ENCODE data around the gene ATP9A. TPM values are rescaled to one million over a fixed set of nuclear protein-coding genes. Genes with fewer than 3 reads are reported as not detected.

The ATP9A gene
- total RNA-seq, 1 donor from 2014 or later = 18.2 TPM

DNA sequence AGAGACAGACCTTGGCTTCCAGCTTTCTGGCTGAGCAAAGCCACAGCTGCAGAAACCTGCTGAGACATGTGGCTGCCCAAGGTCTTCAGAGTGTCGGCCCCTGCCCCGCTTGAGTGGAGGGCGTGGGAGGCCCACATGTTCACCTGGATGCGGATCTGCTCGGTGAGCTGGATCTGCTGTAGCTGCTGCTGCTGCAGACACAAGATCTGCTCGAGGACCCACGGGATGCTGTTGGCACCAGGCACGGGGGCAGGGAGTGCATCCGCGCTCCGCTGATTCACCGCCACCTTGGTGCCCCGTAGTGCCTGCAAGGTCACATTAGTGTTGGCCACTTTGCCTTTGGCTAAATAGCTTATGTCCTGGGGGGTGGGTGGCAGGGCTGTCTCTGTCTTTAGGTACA is 23.4 kb upstream of the ATP9A start:
- Histone ChIP-seq H2AFZ (replicated peaks) (no peak overlapping the region), H3F3A (ENCODE audit: low read depth) (peaks cover 59% of the 10 kb centered on the region), H3K9me3 (ENCODE audit: low read depth) (no peaks in the 10 kb centered on the region), H3K36me3 (peaks cover 20% of the 10 kb centered on the region), H3K79me2 (ENCODE audit: low read depth) (peaks cover 100% of the 10 kb centered on the region), H3K4me3 (no peak overlapping the region), H3K4me1 (peaks cover 37% of the 10 kb centered on the region), H4K20me1 (ENCODE audit: low read depth) (peaks cover 100% of the 10 kb centered on the region), H3K27me3 (no peaks in the 10 kb centered on the region), H3K27ac (peak overlapping the region; percentile 37), H3K9ac (no peak overlapping the region), H3K4me2 (no peak overlapping the region)
- Mint-ChIP-seq H3K9me3 (no peaks in the 10 kb centered on the region), H3K27me3 (ENCODE audit: insufficient read depth, low read depth) (peaks cover 6% of the 10 kb centered on the region), H3K36me3 (peaks cover 36% of the 10 kb centered on the region), H3K4me1 (peaks cover 26% of the 10 kb centered on the region), H3K27ac (no peak overlapping the region), H3K4me3 (no peak overlapping the region)
- TF ChIP-seq EZH2 (IDR thresholded peaks at IDR 0.05) (no peak), EZH2phosphoT487 (IDR thresholded peaks at IDR 0.05) (no peak)
- TF ChIP-seq, protein P1, sequence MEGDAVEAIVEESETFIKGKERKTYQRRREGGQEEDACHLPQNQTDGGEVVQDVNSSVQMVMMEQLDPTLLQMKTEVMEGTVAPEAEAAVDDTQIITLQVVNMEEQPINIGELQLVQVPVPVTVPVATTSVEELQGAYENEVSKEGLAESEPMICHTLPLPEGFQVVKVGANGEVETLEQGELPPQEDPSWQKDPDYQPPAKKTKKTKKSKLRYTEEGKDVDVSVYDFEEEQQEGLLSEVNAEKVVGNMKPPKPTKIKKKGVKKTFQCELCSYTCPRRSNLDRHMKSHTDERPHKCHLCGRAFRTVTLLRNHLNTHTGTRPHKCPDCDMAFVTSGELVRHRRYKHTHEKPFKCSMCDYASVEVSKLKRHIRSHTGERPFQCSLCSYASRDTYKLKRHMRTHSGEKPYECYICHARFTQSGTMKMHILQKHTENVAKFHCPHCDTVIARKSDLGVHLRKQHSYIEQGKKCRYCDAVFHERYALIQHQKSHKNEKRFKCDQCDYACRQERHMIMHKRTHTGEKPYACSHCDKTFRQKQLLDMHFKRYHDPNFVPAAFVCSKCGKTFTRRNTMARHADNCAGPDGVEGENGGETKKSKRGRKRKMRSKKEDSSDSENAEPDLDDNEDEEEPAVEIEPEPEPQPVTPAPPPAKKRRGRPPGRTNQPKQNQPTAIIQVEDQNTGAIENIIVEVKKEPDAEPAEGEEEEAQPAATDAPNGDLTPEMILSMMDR (IDR thresholded peaks at IDR 0.05) = no peak
- no peak for DNase-seq (ENCODE audit: low spot score)

DNA sequence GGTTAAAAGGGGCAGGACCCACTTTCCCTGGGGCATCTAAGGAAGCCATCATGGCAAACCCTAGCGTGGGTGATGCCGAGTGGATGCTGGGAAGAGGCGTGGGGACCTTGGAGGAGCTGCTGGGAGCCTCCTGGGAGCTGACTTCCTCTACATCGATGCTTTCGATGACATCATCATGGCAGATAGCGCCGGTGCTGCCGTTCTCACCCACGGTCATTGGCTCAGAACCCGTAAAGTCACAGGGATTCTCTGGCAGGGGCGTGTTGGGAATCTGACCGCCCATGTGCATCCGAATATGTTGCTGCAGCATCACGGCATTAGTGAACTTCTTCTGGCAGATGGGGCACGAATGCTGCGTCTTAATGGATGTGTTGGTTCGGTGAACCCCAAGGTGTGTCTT is 22.1 kb upstream of the ATP9A start:
- Mint-ChIP-seq H3K27me3 (ENCODE audit: insufficient read depth, low read depth) (peaks cover 6% of the 10 kb centered on the region), H3K4me3 (no peak overlapping the region), H3K4me1 (peaks cover 17% of the 10 kb centered on the region), H3K9me3 (no peaks in the 10 kb centered on the region), H3K27ac (no peak overlapping the region), H3K36me3 (peaks cover 38% of the 10 kb centered on the region)
- Histone ChIP-seq H3K79me2 (ENCODE audit: low read depth) (peaks cover 100% of the 10 kb centered on the region), H3K9ac (no peak overlapping the region), H2AFZ (replicated peaks) (no peak overlapping the region), H3K36me3 (peaks cover 24% of the 10 kb centered on the region), H3K4me3 (no peak overlapping the region), H3K27ac (peak overlapping the region; percentile 67), H3F3A (ENCODE audit: low read depth) (peaks cover 66% of the 10 kb centered on the region), H3K4me1 (peaks cover 25% of the 10 kb centered on the region), H3K27me3 (no peaks in the 10 kb centered on the region), H3K4me2 (no peak overlapping the region), H3K9me3 (ENCODE audit: low read depth) (no peaks in the 10 kb centered on the region), H4K20me1 (ENCODE audit: low read depth) (peaks cover 100% of the 10 kb centered on the region)
- TF ChIP-seq, protein P1 (IDR thresholded peaks at IDR 0.05) = no peak
- TF ChIP-seq EZH2 (IDR thresholded peaks at IDR 0.05) (no peak), EZH2phosphoT487 (IDR thresholded peaks at IDR 0.05) (no peak)
- DNase-seq (ENCODE audit: low spot score) = no peak

DNA sequence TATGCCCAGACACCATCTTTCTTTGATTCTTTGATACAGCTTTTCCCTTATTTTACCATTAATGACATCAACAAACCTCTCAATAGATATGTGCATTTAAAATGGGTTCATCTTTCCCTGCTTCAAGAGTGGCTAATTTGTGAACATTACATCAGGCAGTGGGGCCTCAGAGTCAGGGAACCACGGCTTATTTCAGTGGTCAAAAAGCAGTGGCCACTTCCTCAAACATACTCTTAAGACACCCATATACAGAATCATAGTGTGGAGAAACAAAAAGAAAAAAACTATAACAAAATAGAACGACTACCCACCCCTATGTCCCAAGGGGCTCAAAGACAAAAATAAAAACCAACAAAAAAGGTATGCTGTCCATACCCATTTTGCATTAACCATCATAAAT is 21.2 kb upstream of the ATP9A start:
- H3K36me3 Mint-ChIP-seq = peaks cover 43% of the 10 kb centered on the region
- TF ChIP-seq, protein P1 (IDR thresholded peaks at IDR 0.05) = no peak
- TF ChIP-seq EZH2 (IDR thresholded peaks at IDR 0.05) (no peak), EZH2phosphoT487 (IDR thresholded peaks at IDR 0.05) (no peak)
- peaks cover 6% of the 10 kb centered on the region for H3K27me3 Mint-ChIP-seq (ENCODE audit: insufficient read depth, low read depth)
- H3K4me3 Mint-ChIP-seq = no peak overlapping the region
- peaks cover 12% of the 10 kb centered on the region for H3K4me1 Mint-ChIP-seq
- Histone ChIP-seq H4K20me1 (ENCODE audit: low read depth) (peaks cover 100% of the 10 kb centered on the region), H3K4me3 (no peak overlapping the region), H3K27me3 (no peaks in the 10 kb centered on the region), H2AFZ (replicated peaks) (no peak overlapping the region), H3K36me3 (peaks cover 20% of the 10 kb centered on the region), H3K79me2 (ENCODE audit: low read depth) (peaks cover 100% of the 10 kb centered on the region), H3F3A (ENCODE audit: low read depth) (peaks cover 66% of the 10 kb centered on the region), H3K9me3 (ENCODE audit: low read depth) (no peaks in the 10 kb centered on the region), H3K4me2 (no peak overlapping the region), H3K27ac (peak overlapping the region; percentile 67), H3K9ac (no peak overlapping the region), H3K4me1 (peaks cover 16% of the 10 kb centered on the region)
- H3K27ac Mint-ChIP-seq = no peak overlapping the region
- no peak for DNase-seq (ENCODE audit: low spot score)
- H3K9me3 Mint-ChIP-seq = no peaks in the 10 kb centered on the region

All from neural progenitor cell (in vitro differentiated cells).